Parathyroid adenoma (tissue), 2 donors: ENCODE data around the gene PEAK1.

Experiments used
- H2AFZ ChIP-seq: fragments of 300-600 bp; sonication (generic); one replicate; pipeline ENCODE4 v1.7.0; 2017; ENCODE audit warnings: antibody characterized with exemption, mild to moderate bottlenecking
- H3K27ac ChIP-seq: fragments of 300-600 bp; sonication (generic); one replicate; pipeline ENCODE4 v1.7.0; 2017
- H3K27me3 ChIP-seq: fragments of 300-600 bp; sonication (generic); one replicate; pipeline ENCODE4 v1.7.0; 2017; ENCODE audit warnings: low read length; ENCODE audit not compliant: control insufficient read depth, insufficient read depth
- H3K36me3 ChIP-seq: fragments of 300-600 bp; sonication (generic); one replicate; pipeline ENCODE4 v1.7.0; 2017; ENCODE audit warnings: low read length; ENCODE audit not compliant: control insufficient read depth, insufficient read depth
- H3K4me1 ChIP-seq: fragments of 300-600 bp; sonication (generic); one replicate; pipeline ENCODE4 v1.7.0; 2017; ENCODE audit warnings: control low read depth
- H3K4me2 ChIP-seq: fragments of 300-600 bp; sonication (generic); one replicate; pipeline ENCODE4 v1.7.0; 2017; ENCODE audit warnings: low read length
- H3K4me3 ChIP-seq: fragments of 300-600 bp; sonication (generic); one replicate; pipeline ENCODE4 v1.7.0; 2017; ENCODE audit warnings: low read depth, low read length
- H3K79me2 ChIP-seq: fragments of 300-600 bp; sonication (generic); one replicate; pipeline ENCODE4 v1.7.0; 2017; ENCODE audit warnings: control low read depth
- H3K9ac ChIP-seq: fragments of 300-600 bp; sonication (generic); one replicate; pipeline ENCODE4 v1.7.0; 2017; ENCODE audit warnings: mild to moderate bottlenecking
- H3K9me3 ChIP-seq: fragments of 300-600 bp; sonication (generic); one replicate; pipeline ENCODE4 v1.7.0; 2017; ENCODE audit warnings: low read length; ENCODE audit not compliant: control insufficient read depth
- TF ChIP-seq, protein P1 (sequence below): fragments of 300-600 bp; sonication (generic); IDR thresholded peaks from one replicate; pipeline ENCODE4 v1.7.0; 2017; ENCODE audit warnings: antibody characterized with exemption, mild to moderate bottlenecking
- donor health status: primary hyperparathyroidism.

The PEAK1 gene

DNA sequence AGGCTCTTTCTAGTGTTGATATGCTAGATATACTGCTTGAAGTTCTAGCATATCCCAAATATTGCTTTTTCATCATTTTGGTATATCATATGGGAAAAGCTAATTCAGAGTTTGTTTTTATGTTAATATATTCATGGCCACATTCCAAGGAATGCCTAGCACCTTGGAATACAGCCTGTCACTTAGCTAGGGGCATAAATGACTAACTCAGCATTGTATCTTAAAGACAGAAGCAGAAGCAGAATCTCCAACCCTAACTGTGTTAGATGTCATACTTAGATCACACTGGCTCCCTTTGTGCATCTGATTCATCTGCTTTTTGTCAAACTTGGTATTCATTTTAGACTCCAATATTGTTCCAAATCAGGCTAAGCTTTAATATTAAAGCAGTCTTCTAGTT lies 218.2 kb downstream of the PEAK1 start:
- H3K27me3 ChIP-seq = no peaks in the 10 kb centered on the region
- no peaks in the 10 kb centered on the region for H3K9me3 ChIP-seq
- no peak overlapping the region for H3K4me3 ChIP-seq
- no peak overlapping the region for H3K4me2 ChIP-seq
- H3K27ac ChIP-seq = no peak overlapping the region
- TF ChIP-seq, protein P1, sequence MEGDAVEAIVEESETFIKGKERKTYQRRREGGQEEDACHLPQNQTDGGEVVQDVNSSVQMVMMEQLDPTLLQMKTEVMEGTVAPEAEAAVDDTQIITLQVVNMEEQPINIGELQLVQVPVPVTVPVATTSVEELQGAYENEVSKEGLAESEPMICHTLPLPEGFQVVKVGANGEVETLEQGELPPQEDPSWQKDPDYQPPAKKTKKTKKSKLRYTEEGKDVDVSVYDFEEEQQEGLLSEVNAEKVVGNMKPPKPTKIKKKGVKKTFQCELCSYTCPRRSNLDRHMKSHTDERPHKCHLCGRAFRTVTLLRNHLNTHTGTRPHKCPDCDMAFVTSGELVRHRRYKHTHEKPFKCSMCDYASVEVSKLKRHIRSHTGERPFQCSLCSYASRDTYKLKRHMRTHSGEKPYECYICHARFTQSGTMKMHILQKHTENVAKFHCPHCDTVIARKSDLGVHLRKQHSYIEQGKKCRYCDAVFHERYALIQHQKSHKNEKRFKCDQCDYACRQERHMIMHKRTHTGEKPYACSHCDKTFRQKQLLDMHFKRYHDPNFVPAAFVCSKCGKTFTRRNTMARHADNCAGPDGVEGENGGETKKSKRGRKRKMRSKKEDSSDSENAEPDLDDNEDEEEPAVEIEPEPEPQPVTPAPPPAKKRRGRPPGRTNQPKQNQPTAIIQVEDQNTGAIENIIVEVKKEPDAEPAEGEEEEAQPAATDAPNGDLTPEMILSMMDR = no peak
- H2AFZ ChIP-seq = no peak overlapping the region
- no peak overlapping the region for H3K9ac ChIP-seq
- no peaks in the 10 kb centered on the region for H3K79me2 ChIP-seq
- H3K4me1 ChIP-seq = no peaks in the 10 kb centered on the region
- H3K36me3 ChIP-seq = no peaks in the 10 kb centered on the region

GRCh38 chr15:77196381-77196780 lies 223.5 kb downstream of the PEAK1 start:
- Histone ChIP-seq H3K4me3 (no peak overlapping the region), H3K79me2 (no peaks in the 10 kb centered on the region), H3K27me3 (no peaks in the 10 kb centered on the region), H3K36me3 (no peaks in the 10 kb centered on the region), H2AFZ (no peak overlapping the region), H3K9me3 (no peaks in the 10 kb centered on the region), H3K4me2 (no peak overlapping the region), H3K27ac (no peak overlapping the region), H3K4me1 (no peaks in the 10 kb centered on the region), H3K9ac (no peak overlapping the region)
- TF ChIP-seq, protein P1 = no peak

- no peak overlapping the region for H2AFZ ChIP-seq
- H3K4me2 ChIP-seq = no peak overlapping the region
- H3K4me1 ChIP-seq = no peaks in the 10 kb centered on the region
- H3K36me3 ChIP-seq = no peaks in the 10 kb centered on the region
- no peak overlapping the region for H3K9ac ChIP-seq
- H3K27ac ChIP-seq = no peak overlapping the region
- no peaks in the 10 kb centered on the region for H3K27me3 ChIP-seq
- TF ChIP-seq, protein P1 = no peak
- H3K9me3 ChIP-seq = no peaks in the 10 kb centered on the region
- H3K79me2 ChIP-seq = no peaks in the 10 kb centered on the region
- no peak overlapping the region for H3K4me3 ChIP-seq
Observed at GRCh38 chr15:77195586-77195985, 224.3 kb downstream of the PEAK1 start.

GRCh38 chr15:77192451-77192850 lies 227.5 kb downstream of the PEAK1 start:
- Histone ChIP-seq H3K4me2 (no peak overlapping the region), H3K9ac (no peak overlapping the region), H2AFZ (no peak overlapping the region), H3K27ac (no peak overlapping the region), H3K27me3 (no peaks in the 10 kb centered on the region), H3K9me3 (no peaks in the 10 kb centered on the region), H3K4me3 (no peak overlapping the region), H3K4me1 (no peaks in the 10 kb centered on the region), H3K36me3 (no peaks in the 10 kb centered on the region), H3K79me2 (no peaks in the 10 kb centered on the region)
- TF ChIP-seq, protein P1 = no peak

DNA sequence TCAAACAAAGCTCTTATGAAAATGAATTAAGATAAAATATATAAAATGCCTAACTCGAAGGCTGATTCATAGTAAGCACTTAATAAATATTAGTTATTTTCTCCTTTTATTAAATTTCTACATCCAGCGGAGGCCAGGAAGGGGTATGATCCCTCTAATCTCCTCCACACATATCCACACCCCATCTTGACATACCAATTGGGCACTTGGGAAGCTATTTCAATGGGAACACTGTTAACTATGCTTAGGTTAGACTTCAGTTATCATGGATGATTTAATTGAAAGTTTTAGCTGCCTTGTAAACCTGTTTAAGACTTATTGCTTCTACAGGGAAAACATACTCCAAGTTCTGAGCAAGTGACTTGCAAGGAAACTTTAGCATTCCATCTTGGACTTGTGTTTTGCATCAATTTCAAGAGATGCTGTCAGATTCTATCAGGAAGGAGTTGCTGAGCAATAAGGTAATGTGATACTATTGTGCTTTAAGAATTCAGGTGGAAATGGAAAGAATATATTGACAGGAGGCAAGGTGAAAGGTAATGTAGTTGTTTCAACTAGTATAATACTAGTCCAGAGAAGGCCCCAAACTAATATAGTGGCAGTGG lies 228.6 kb downstream of the PEAK1 start:
- H2AFZ ChIP-seq = no peak overlapping the region
- H3K79me2 ChIP-seq = no peaks in the 10 kb centered on the region
- H3K4me3 ChIP-seq = no peak overlapping the region
- H3K9me3 ChIP-seq = no peaks in the 10 kb centered on the region
- TF ChIP-seq, protein P1 = no peak
- H3K27ac ChIP-seq = no peak overlapping the region
- no peaks in the 10 kb centered on the region for H3K36me3 ChIP-seq
- H3K4me2 ChIP-seq = no peak overlapping the region
- peaks cover 4% of the 10 kb centered on the region for H3K4me1 ChIP-seq
- H3K27me3 ChIP-seq = no peaks in the 10 kb centered on the region
- H3K9ac ChIP-seq = no peak overlapping the region
